A549 (cell line): Measurements from ENCODE around the gene FRZB. TPM values are rescaled to one million over a fixed set of nuclear protein-coding genes. Genes with fewer than 3 reads are reported as not detected.
"Not testable (repeated sequence)": the region's sequence is repeated elsewhere in the genome, so short reads cannot be mapped to it uniquely, and the experiment has no call there.

Source experiments
- ATAC-seq, 2 experiments: fragments of 200-7000 bp in 1 of 2; fragments of >200 bp in 1 of 2; cut with Nextera tagmentation in 1 of 2; cut with Tn5 transposase in 1 of 2; 3 replicates each; pipeline versions ENCODE4 v1.8.0 to v1.9.1; 2018 to 2020; ENCODE audit warnings: mild to moderate bottlenecking in 1 of 2, moderate library complexity in 1 of 2
- CTCF ChIA-PET: fragments of 300-600 bp; sonication (Branson Sonifier 250); formaldehyde crosslinking; extraction: SDS; loops from one replicate; lab custom pipeline; 2021; ENCODE audit warnings: antibody characterized with exemption, inconsistent platforms; lab: Yijun Ruan, JAX
- POLR2A ChIA-PET: fragments of 350-600 bp; formaldehyde crosslinking; extraction: SDS; loops from one replicate; lab custom pipeline; 2021; ENCODE audit warnings: antibody characterized with exemption, inconsistent platforms; lab: Yijun Ruan, JAX
- DNase-seq, 2 experiments: peaks; one replicate each; pipeline versions ENCODE4 v3.0.0 to v3.0.0-alpha.2; 2011 to 2016; ENCODE audit warnings: low read depth in 1 of 2, low spot score in 1 of 2
- FAIRE-seq: peaks from 2 replicates; lab custom pipeline; 2011; peaks lifted over from hg19 to GRCh38; lab: Jason Lieb, UNC
- H3K27ac ChIP-seq, 2 experiments: fragments of >200 bp; sonication (Bioruptor Twin); formaldehyde crosslinking; 3 replicates each; pipeline ENCODE4 v1.5.1; 2016 to 2017
- H3K4me1 ChIP-seq: fragments of >200 bp; sonication (Bioruptor Twin); formaldehyde crosslinking; 3 replicates; pipeline ENCODE4 v1.6.1; 2016
- H3K4me2 ChIP-seq: fragments of >200 bp; sonication (Bioruptor Twin); formaldehyde crosslinking; 3 replicates; pipeline ENCODE4 v1.6.1; 2016
- H3K4me3 ChIP-seq: fragments of >200 bp; sonication (Bioruptor Twin); formaldehyde crosslinking; 3 replicates; pipeline ENCODE4 v1.5.1; 2016
- H3K9me3 ChIP-seq: fragments of >200 bp; sonication (Bioruptor Twin); formaldehyde crosslinking; 3 replicates; pipeline ENCODE4 v1.6.1; 2016
- BCL3 ChIP-seq: fragments of >200 bp; sonication (Bioruptor Twin); formaldehyde crosslinking; IDR thresholded peaks from 3 replicates; pipeline ENCODE4 v1.6.1; 2016
- CBX2 ChIP-seq: fragments of 200-600 bp; sonication (generic); IDR thresholded peaks from 2 replicates; pipeline ENCODE4 v1.6.1; 2016; ENCODE audit warnings: low read depth, mild to moderate bottlenecking, borderline replicate concordance
- CEBPB ChIP-seq, 2 experiments: fragments of >200 bp in 1 of 2; sonication (Bioruptor Twin) in 1 of 2; formaldehyde crosslinking in 1 of 2; IDR thresholded peaks; 2 replicates each; pipeline ENCODE4 v1.6.1; 2012 to 2016
- CHD2 ChIP-seq: fragments of 150-350 bp; IDR thresholded peaks from 2 replicates; pipeline ENCODE4 v1.6.1; 2014; ENCODE audit warnings: low read length; ENCODE audit not compliant: partially characterized antibody
- E2F6 ChIP-seq: IDR thresholded peaks from 2 replicates; pipeline ENCODE4 v1.6.1; 2012; ENCODE audit warnings: low read depth, borderline replicate concordance
- EHF ChIP-seq: fragments of 250-450 bp; sonication (Bioruptor Pico); IDR thresholded peaks from 2 replicates; pipeline ENCODE4 v1.5.0; 2020; ENCODE audit warnings: mild to moderate bottlenecking
- HES2 ChIP-seq: fragments of >200 bp; sonication (Bioruptor Twin); formaldehyde crosslinking; IDR thresholded peaks from 2 replicates; pipeline ENCODE4 v1.6.1; 2016
- HEYL ChIP-seq: fragments of 250-450 bp; sonication (Bioruptor Pico); IDR thresholded peaks from 2 replicates; pipeline ENCODE4 v1.8.0; 2021; ENCODE audit warnings: mild to moderate bottlenecking, moderate library complexity
- JUN ChIP-seq, 2 experiments: fragments of >200 bp; sonication (Bioruptor Twin); formaldehyde crosslinking; IDR thresholded peaks; 2 replicates in 1 of 2; 3 replicates in 1 of 2; pipeline ENCODE4 v1.6.1; 2016 to 2017
- KDM1A ChIP-seq: fragments of 200-600 bp; sonication (generic); IDR thresholded peaks from 2 replicates; pipeline ENCODE4 v1.6.1; 2016; ENCODE audit warnings: low read depth, mild to moderate bottlenecking
- KDM5A ChIP-seq: fragments of 200-600 bp; sonication (generic); IDR thresholded peaks from 2 replicates; pipeline ENCODE4 v1.6.1; 2016; ENCODE audit warnings: antibody characterized with exemption, mild to moderate bottlenecking
- MAX ChIP-seq: IDR thresholded peaks from 2 replicates; pipeline ENCODE4 v1.6.1; 2012
- MAZ ChIP-seq: fragments of 150-350 bp; IDR thresholded peaks from 2 replicates; pipeline ENCODE4 v1.6.1; 2014; ENCODE audit warnings: antibody characterized with exemption, low read depth, low read length, borderline replicate concordance
- MYC ChIP-seq: IDR thresholded peaks from 2 replicates; pipeline ENCODE4 v1.6.1; 2012; ENCODE audit warnings: mild to moderate bottlenecking, inconsistent platforms, low read length, improper control_type of control experiment, borderline replicate concordance
- PBX3 ChIP-seq: IDR thresholded peaks from 2 replicates; pipeline ENCODE4 v1.6.1; 2012
- POLR2AphosphoS2 ChIP-seq: conservative IDR thresholded peaks from 2 replicates; pipeline ENCODE4 v1.6.1; 2012; ENCODE audit warnings: low read length, improper control_type of control experiment, inconsistent platforms
- RAD21 ChIP-seq, 2 experiments: fragments of >200 bp in 1 of 2; sonication (Bioruptor Twin) in 1 of 2; formaldehyde crosslinking in 1 of 2; IDR thresholded peaks in 1 of 2; conservative IDR thresholded peaks in 1 of 2; 2 replicates in 1 of 2; 3 replicates in 1 of 2; pipeline ENCODE4 v1.6.1; 2012 to 2018; ENCODE audit warnings: inconsistent platforms in 1 of 2
- RARB ChIP-seq: fragments of 250-450 bp; sonication (Bioruptor Pico); IDR thresholded peaks from 2 replicates; pipeline ENCODE4 v1.8.0; 2021; ENCODE audit warnings: mild to moderate bottlenecking, moderate library complexity
- RNF2 ChIP-seq: fragments of 200-600 bp; sonication (generic); IDR thresholded peaks from 2 replicates; pipeline ENCODE4 v1.6.1; 2016; ENCODE audit warnings: low read depth, mild to moderate bottlenecking, antibody characterized with exemption, moderate library complexity, borderline replicate concordance
- SREBF2 ChIP-seq: fragments of 450-650 bp; IDR thresholded peaks from 2 replicates; pipeline ENCODE4 v1.6.1; 2014; ENCODE audit warnings: mild to moderate bottlenecking, moderate library complexity
- TP53 ChIP-seq: fragments of 250-450 bp; sonication (Bioruptor Pico); IDR thresholded peaks from 2 replicates; pipeline ENCODE4 v1.5.0; 2021; ENCODE audit warnings: mild to moderate bottlenecking, moderate library complexity
- USF2 ChIP-seq: fragments of 450-650 bp; IDR thresholded peaks from 2 replicates; pipeline ENCODE4 v1.6.1; 2014; ENCODE audit warnings: antibody characterized with exemption
- ZNF302 ChIP-seq: fragments of 250-450 bp; sonication (Bioruptor Pico); IDR thresholded peaks from 2 replicates; pipeline ENCODE4 v1.9.0; 2021; ENCODE audit warnings: inconsistent platforms, mild to moderate bottlenecking, moderate library complexity
- WGBS: methylation state at CpG from one replicate; pipeline ENCODE4 v1.1.6; 2017; ENCODE audit errors: missing lambda C conversion rate; 5-methylcytosine and 5-hydroxymethylcytosine counted together
- polyA plus RNA-seq, 4 experiments: library from polyadenylated mRNA; depleted of rRNA in 3 of 4; stranded (reverse); fragments of >200 nt; fragmentation: RNase III in 1 of 4; extraction: RNeasy Plus Mini Kit Qiagen cat#74134 plus additional on column Dnase treatment in 1 of 4; gene quantifications; 2 replicates in 3 of 4; 3 replicates in 1 of 4; pipeline ENCODE4 v1.2.3, GENCODE V29; 2011 to 2017

Gene FRZB
- polyA plus RNA-seq, 2 of the 4 experiments (the other 2 are of a cell fraction), result 0.03 to 0.06 TPM

- no peak for TF ChIP-seq USF2
- no peak for TF ChIP-seq BCL3
- TF ChIP-seq, all 56 proteins: peak for 0
These were observed 20.7 kb upstream of the FRZB start (continued) for GRCh38 chr2:182887093-182887492.

- 82% methylated on average over 1 of the region's 1 CpG for WGBS
- Histone ChIP-seq H3K4me3 (no peak overlapping the region), H3K4me2 (no peak overlapping the region), H3K4me1 (no peaks in the 10 kb centered on the region; the same call in 2 of the 3 replicates), H3K9me3 (no peaks in the 10 kb centered on the region; the same call in 2 of the 3 replicates), H3K27ac (no peak overlapping the region)
- ChIA-PET POLR2A (no interaction called here), CTCF (no interaction called here)
- FAIRE-seq (no peak), ATAC-seq (no peak), DNase-seq (no peak)
- no peak for TF ChIP-seq CHD2
- TF ChIP-seq MAZ, result no peak
- TF ChIP-seq RARB, result no peak
- no peak for TF ChIP-seq HEYL (CRISPR knock-in tag)
- TF ChIP-seq SREBF2, result no peak
- no peak for TF ChIP-seq RNF2
- TF ChIP-seq POLR2AphosphoS2, result no peak
- TF ChIP-seq PBX3, result no peak
- TF ChIP-seq HES2, result no peak
- TF ChIP-seq CEBPB (IDR thresholded peaks at IDR 0.05), result no peak
- no peak for TF ChIP-seq MYC
- no peak for TF ChIP-seq RAD21 (conservative IDR thresholded peaks at IDR 0.05 in 1 of 2, IDR thresholded peaks at IDR 0.05 in 1 of 2)
- TF ChIP-seq E2F6, result no peak
- no peak for TF ChIP-seq ZNF302 (CRISPR knock-in tag)
- TF ChIP-seq MAX, result no peak
- no peak for TF ChIP-seq TP53 (CRISPR knock-in tag)
These were observed 19.3 kb upstream of the FRZB start for GRCh38 chr2:182885771-182886170.

GRCh38 chr2:182883451-182883850 is 17.0 kb upstream of the FRZB start:
- no peak overlapping the region for H3K4me3 ChIP-seq

GRCh38 chr2:182880100-182880499 is 13.7 kb upstream of the FRZB start:
- 4% methylated on average over 1 of the region's 1 CpG for WGBS
- H3K4me2 ChIP-seq, H3K4me3 ChIP-seq, H3K27ac ChIP-seq, DNase-seq, ATAC-seq, FAIRE-seq, H3K4me1 ChIP-seq, POLR2A ChIA-PET, H3K9me3 ChIP-seq: not testable (repeated sequence)
- CTCF ChIA-PET, result interaction anchor here (0.8 to 1.2 kb wide), 2 partner anchors 10 to 13 kb away, joined by 3 read pairs; partner anchors contain the start of gene FRZB

More at GRCh38 chr2:182883451-182883850, 17.0 kb upstream of the FRZB start:
- no peak for TF ChIP-seq KDM5A
- TF ChIP-seq RNF2, result no peak
- TF ChIP-seq EHF (CRISPR knock-in tag), result no peak
- no peak for TF ChIP-seq JUN (IDR thresholded peaks at IDR 0.05)
- no peak for TF ChIP-seq KDM1A
- no peak for TF ChIP-seq CBX2
- TF ChIP-seq USF2, result no peak
- TF ChIP-seq, all 56 proteins: peak for 0
- ATAC-seq, result no peak
- no peak for DNase-seq
- Histone ChIP-seq H3K27ac (no peak overlapping the region), H3K4me2 (no peak overlapping the region), H3K9me3 (no peaks in the 10 kb centered on the region; the same call in 2 of the 3 replicates), H3K4me1 (no peaks in the 10 kb centered on the region)
- no peak for FAIRE-seq
- ChIA-PET CTCF (no interaction called here), POLR2A (no interaction called here)
- WGBS, result 44% methylated on average over 2 of the region's 2 CpGs
